GM18951 (cell line): Measurements from ENCODE around the gene SLC25A41.
"Not testable (repeated sequence)": the region's sequence is repeated elsewhere in the genome, so short reads cannot be mapped to it uniquely, and the experiment has no call there.

Experiments used
- POLR2A ChIP-seq: IDR thresholded peaks from 4 replicates; pipeline ENCODE4 v1.6.1; 2011; ENCODE audit warnings: mild to moderate bottlenecking; ENCODE audit not compliant: insufficient read length, insufficient read depth; ENCODE audit errors: extremely low read depth
- in situ Hi-C: fragments of 300-500 bp; cut with MboI; formaldehyde crosslinking; loops from one replicate; pipeline ENCODE4 v1.12.0; 2022; ENCODE audit warnings: low sequenced_read_pairs, mixed read lengths, inconsistent platforms; ENCODE audit not compliant: unreplicated experiment

SLC25A41 gene

GRCh38 chr19:6455924-6456323 is 22.4 kb upstream of the SLC25A41 start:
- in situ Hi-C loops, result no loop called here

GRCh38 chr19:6453951-6454565 is 20.5 kb upstream of the SLC25A41 start:
- in situ Hi-C loops, result no loop called here
- TF ChIP-seq POLR2A, result no peak

More at GRCh38 chr19:6455924-6456323, 22.4 kb upstream of the SLC25A41 start:
- no peak for TF ChIP-seq POLR2A

- no peak for TF ChIP-seq POLR2A
- in situ Hi-C loops, result no loop called here
Observed at GRCh38 chr19:6452899-6453298, 19.3 kb upstream of the SLC25A41 start.

GRCh38 chr19:6452223-6452614 is 18.7 kb upstream of the SLC25A41 start:
- in situ Hi-C loops, result no loop called here
- no peak for TF ChIP-seq POLR2A

- no peak for TF ChIP-seq POLR2A
- in situ Hi-C loops, result no loop called here
Observed at GRCh38 chr19:6451583-6452222, 18.1 kb upstream of the SLC25A41 start.

- no peak for TF ChIP-seq POLR2A
Observed at GRCh38 chr19:6450166-6450565, 16.6 kb upstream of the SLC25A41 start.

GRCh38 chr19:6448045-6448444 is 14.5 kb upstream of the SLC25A41 start:
- TF ChIP-seq POLR2A, result no peak
- in situ Hi-C loops, result no loop called here

More at GRCh38 chr19:6450166-6450565, 16.6 kb upstream of the SLC25A41 start:
- in situ Hi-C loops, result no loop called here

GRCh38 chr19:6446452-6446851 is 12.9 kb upstream of the SLC25A41 start:
- no peak for TF ChIP-seq POLR2A

GRCh38 chr19:6443986-6444385 is 10.4 kb upstream of the SLC25A41 start:
- TF ChIP-seq POLR2A, result no peak
- in situ Hi-C loops, result no loop called here

More at GRCh38 chr19:6446452-6446851, 12.9 kb upstream of the SLC25A41 start:
- in situ Hi-C loops, result no loop called here

GRCh38 chr19:6442087-6442688 is 8.6 kb upstream of the SLC25A41 start:
- TF ChIP-seq POLR2A, result no peak
- in situ Hi-C loops, result no loop called here

- in situ Hi-C loops, result no loop called here
- TF ChIP-seq POLR2A, result no peak
Observed at GRCh38 chr19:6440905-6441304, 7.3 kb upstream of the SLC25A41 start.

- no peak for TF ChIP-seq POLR2A
- in situ Hi-C loops, result no loop called here
Observed at GRCh38 chr19:6439743-6440142, 6.2 kb upstream of the SLC25A41 start.

- in situ Hi-C loops, result no loop called here
- TF ChIP-seq POLR2A, result no peak
Observed at GRCh38 chr19:6433165-6433564, 398 bp downstream of the SLC25A41 start.

- no peak for TF ChIP-seq POLR2A
- in situ Hi-C loops, result no loop called here
Observed at GRCh38 chr19:6431891-6432290, 1.7 kb downstream of the SLC25A41 start.

GRCh38 chr19:6429419-6430221 is 3.9 kb downstream of the SLC25A41 start:
- no peak for TF ChIP-seq POLR2A

GRCh38 chr19:6428692-6429418 is 4.7 kb downstream of the SLC25A41 start:
- in situ Hi-C loops, result not testable (repeated sequence)

More at GRCh38 chr19:6429419-6430221, 3.9 kb downstream of the SLC25A41 start:
- in situ Hi-C loops, result no loop called here
